GM18520 (cell line): ENCODE measurements around the gene ST14.
"Not testable (repeated sequence)": the region's sequence is repeated elsewhere in the genome, so short reads cannot be mapped to it uniquely, and the experiment has no call there.

Experiments used
- ATAC-seq: cut with Tn5 transposase; IDR thresholded peaks from one replicate; pipeline ENCODE4 v1.9.1; 2021; ENCODE audit not compliant: unreplicated experiment

Gene ST14

GRCh38 chr11:130163346-130164220 lies 4.0 kb downstream of the ST14 start:
- ATAC-seq = no peak

GRCh38 chr11:130164221-130164570 lies 4.6 kb downstream of the ST14 start:
- ATAC-seq = no peak

GRCh38 chr11:130165601-130166456 lies 6.2 kb downstream of the ST14 start:
- ATAC-seq = no peak

- no peak for ATAC-seq
Measured at GRCh38 chr11:130166457-130166784, 6.8 kb downstream of the ST14 start.

GRCh38 chr11:130167146-130167545 lies 7.6 kb downstream of the ST14 start:
- ATAC-seq = no peak

GRCh38 chr11:130168105-130168504 lies 8.5 kb downstream of the ST14 start:
- no peak for ATAC-seq

- no peak for ATAC-seq
Measured at GRCh38 chr11:130170345-130170744, 10.8 kb downstream of the ST14 start.

- ATAC-seq = no peak
Measured at GRCh38 chr11:130171534-130171933, 12.0 kb downstream of the ST14 start.

GRCh38 chr11:130172001-130172400 lies 12.4 kb downstream of the ST14 start:
- ATAC-seq = not testable (repeated sequence)

- ATAC-seq = no peak
Measured at GRCh38 chr11:130174642-130175041, 15.1 kb downstream of the ST14 start.

GRCh38 chr11:130175898-130176297 lies 16.3 kb downstream of the ST14 start:
- no peak for ATAC-seq

- no peak for ATAC-seq
Measured at GRCh38 chr11:130177782-130178181, 18.2 kb downstream of the ST14 start.

- no peak for ATAC-seq
Measured at GRCh38 chr11:130178441-130179339, 19.1 kb downstream of the ST14 start.

- no peak for ATAC-seq
Measured at GRCh38 chr11:130179396-130180306, 20.1 kb downstream of the ST14 start.

- ATAC-seq = no peak
Measured at GRCh38 chr11:130180491-130180890, 20.9 kb downstream of the ST14 start.

GRCh38 chr11:130180896-130181294 lies 21.3 kb downstream of the ST14 start:
- ATAC-seq = no peak

GRCh38 chr11:130181295-130182272 lies 22.0 kb downstream of the ST14 start:
- no peak for ATAC-seq

- ATAC-seq = no peak
Measured at GRCh38 chr11:130183878-130184610, 24.5 kb downstream of the ST14 start.
